Heart left ventricle (tissue), 13 donors: ENCODE data around the gene BIN1.

Experiments used
- POLR2A ChIP-seq, 2 donors: fragments of 450-650 bp; IDR thresholded peaks; one replicate each; pipeline ENCODE4 v1.6.1; 2017; ENCODE audit warnings: antibody characterized with exemption in 2 of 2, mild to moderate bottlenecking in 2 of 2, moderate library complexity in 2 of 2
- TF ChIP-seq, protein P1 (sequence below), 12 donors: fragments of 200-600 bp; sonication (generic) in 4 of 12; IDR thresholded peaks; one replicate each; pipeline versions ENCODE4 v1.5.0 to v1.8.0; 2018 to 2022; ENCODE audit warnings: antibody characterized with exemption in 12 of 12, mild to moderate bottlenecking in 5 of 12
- donor health status: ischemic (EF 13 %, LVEDD 7.1; RV severe dilation, severe dysfunction).
- donor health status: DM: no; HTN: yes; CAD: no.
- donor health status: DM: no; HTN: no; CAD: no.
- donor health status: ischemic (EF 25% LVEDD 6.9; RV normal size, moderate dysfunction).
- donor health status: ischemic (EF 25% LVEDD 5.7; RV mildly dilated, moderate dysfunction).
- donor health status: ischemic (EF 35%, LVEDD 5.7; RV mildly dilated, moderate dysfunction).
- donor health status: nonischemic (EF 11% LVEDD 7.7; RV severe dilation, severe dysfunction).
- donor health status: DM: yes; HTN: yes; CAD: no.
- donor health status: PGD.
- donor health status: ischemic (EF 29% LVEDD 5.4; RV normal size, mild dysfunction).
- donor health status: nonischemic (EF 23%, LVEDD 6.1; RV moderate dilation, normal function).

DNA sequence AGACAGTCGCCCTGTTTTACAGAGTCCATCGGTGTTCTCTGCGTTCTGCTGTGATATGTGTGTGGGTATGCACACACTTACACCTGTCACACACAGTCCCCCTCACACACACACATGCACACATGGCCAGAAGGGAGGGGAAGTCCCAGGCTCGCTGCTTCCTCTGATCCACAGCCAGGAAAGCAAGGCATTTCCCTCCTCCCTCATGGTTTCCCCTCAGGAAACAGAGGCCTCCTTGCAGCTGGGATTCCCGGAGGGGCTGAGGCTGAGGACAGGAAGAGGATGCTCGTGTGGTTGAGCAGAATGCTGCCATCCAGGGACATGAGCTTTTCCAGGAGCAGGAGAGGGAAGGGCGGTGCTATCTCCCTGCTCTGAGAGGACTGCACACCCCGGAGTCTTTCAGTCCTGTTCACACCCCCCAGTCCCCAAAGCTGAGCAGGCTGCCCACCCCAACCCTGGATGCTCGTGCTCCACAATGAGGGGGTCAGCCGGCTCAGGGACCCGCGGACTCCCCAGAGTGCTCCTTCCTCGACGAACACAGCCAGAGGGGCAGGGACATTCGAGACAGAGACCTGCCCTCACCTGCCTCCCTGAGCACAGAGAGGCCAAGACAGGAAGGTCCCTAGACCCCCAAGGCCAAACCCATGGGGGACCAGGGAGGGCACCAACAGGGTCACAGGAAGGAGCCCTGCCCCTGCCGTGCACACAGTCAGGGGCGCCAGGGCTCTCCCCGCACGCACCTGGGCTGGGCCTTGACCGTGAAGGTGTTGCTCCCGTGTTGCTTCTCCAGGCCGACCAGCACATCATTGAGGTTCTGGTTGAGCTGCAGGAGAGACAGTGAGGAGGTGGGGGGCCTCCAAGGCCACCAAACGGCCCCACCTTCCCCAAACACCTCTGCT lies 45.3 kb downstream of the BIN1 start:
- TF ChIP-seq, protein P1, sequence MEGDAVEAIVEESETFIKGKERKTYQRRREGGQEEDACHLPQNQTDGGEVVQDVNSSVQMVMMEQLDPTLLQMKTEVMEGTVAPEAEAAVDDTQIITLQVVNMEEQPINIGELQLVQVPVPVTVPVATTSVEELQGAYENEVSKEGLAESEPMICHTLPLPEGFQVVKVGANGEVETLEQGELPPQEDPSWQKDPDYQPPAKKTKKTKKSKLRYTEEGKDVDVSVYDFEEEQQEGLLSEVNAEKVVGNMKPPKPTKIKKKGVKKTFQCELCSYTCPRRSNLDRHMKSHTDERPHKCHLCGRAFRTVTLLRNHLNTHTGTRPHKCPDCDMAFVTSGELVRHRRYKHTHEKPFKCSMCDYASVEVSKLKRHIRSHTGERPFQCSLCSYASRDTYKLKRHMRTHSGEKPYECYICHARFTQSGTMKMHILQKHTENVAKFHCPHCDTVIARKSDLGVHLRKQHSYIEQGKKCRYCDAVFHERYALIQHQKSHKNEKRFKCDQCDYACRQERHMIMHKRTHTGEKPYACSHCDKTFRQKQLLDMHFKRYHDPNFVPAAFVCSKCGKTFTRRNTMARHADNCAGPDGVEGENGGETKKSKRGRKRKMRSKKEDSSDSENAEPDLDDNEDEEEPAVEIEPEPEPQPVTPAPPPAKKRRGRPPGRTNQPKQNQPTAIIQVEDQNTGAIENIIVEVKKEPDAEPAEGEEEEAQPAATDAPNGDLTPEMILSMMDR (IDR thresholded peaks at IDR 0.05): no peak
- TF ChIP-seq POLR2A (IDR thresholded peaks at IDR 0.05): no peak
